Lower leg skin (tissue), 3 donors: ENCODE measurements around the gene NTPCR.

ENCODE experiments used
- CTCF ChIP-seq, 3 donors: fragments of 450-650 bp; IDR thresholded peaks; one replicate each; pipeline ENCODE4 v1.5.1; 2016; ENCODE audit warnings: antibody characterized with exemption in 3 of 3, mild to moderate bottlenecking in 3 of 3, moderate library complexity in 2 of 3
- POLR2A ChIP-seq, 2 donors: fragments of 450-650 bp; IDR thresholded peaks; one replicate each; pipeline ENCODE4 v1.6.1; 2016 to 2017; ENCODE audit warnings: antibody characterized with exemption in 2 of 2, mild to moderate bottlenecking in 1 of 2, moderate library complexity in 1 of 2

- no peak for TF ChIP-seq CTCF (IDR thresholded peaks at IDR 0.05)
- no peak for TF ChIP-seq POLR2A (IDR thresholded peaks at IDR 0.05)
Observed at GRCh38 chr1:232943679-232944252, 6.6 kb upstream of the NTPCR start.
